T-helper 9 cell (primary cell): ENCODE results near the gene RAB26.
"Not testable (repeated sequence)": the region's sequence is repeated elsewhere in the genome, so short reads cannot be mapped to it uniquely, and the experiment has no call there.

ENCODE experiments used
- DNase-seq: peaks from one replicate; pipeline ENCODE4 v3.0.0-alpha.2; 2020
- total RNA-seq, 2 donors: gene quantifications; one replicate each; lab custom pipeline; 2026; lab: John Stamatoyannopoulos, UW

Gene RAB26, protein sequence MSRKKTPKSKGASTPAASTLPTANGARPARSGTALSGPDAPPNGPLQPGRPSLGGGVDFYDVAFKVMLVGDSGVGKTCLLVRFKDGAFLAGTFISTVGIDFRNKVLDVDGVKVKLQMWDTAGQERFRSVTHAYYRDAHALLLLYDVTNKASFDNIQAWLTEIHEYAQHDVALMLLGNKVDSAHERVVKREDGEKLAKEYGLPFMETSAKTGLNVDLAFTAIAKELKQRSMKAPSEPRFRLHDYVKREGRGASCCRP
- total RNA-seq = 0 to 0.07 reads per million in 2 donors

DNA sequence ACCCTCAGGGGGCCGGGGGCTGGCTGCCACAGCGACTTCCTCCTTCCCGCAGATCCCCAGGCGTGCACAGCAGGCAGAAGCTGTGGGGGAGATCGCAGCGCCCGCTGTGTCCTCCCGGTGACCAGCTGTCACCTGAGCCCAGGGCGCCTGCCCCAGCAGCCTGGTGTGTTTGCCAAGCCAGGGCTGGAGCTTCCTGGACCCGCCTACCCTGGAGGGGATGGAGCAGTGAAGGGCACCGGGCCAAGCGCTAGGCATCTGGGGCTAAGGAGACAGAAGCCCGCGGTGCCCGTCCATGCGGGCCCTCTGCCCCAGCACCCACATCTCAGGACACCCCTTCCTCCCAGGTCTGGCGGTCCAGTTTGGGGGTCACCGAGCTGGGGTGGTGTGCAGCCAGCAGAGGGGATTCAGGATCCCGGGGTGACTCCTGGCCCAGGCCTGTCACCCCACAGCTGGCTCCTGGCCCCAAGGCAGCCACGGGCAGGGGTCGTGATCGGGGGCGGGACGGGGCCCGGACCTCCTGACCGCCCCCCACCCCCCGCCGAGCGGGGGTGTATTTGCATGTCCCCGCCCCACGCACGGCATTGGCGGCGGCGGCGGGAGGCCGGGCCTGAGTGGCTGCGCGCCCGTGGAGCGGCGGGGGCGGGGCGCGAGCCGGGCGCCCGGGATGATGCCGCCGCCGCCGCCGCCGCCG is at the start of gene RAB26:
Gene RAB26 (plus strand): TSS at position 645 of the 691 bp plus-strand sequence. CDS start 159 bp downstream, outside the sequence.
- peak; percentile 51 for DNase-seq

DNA sequence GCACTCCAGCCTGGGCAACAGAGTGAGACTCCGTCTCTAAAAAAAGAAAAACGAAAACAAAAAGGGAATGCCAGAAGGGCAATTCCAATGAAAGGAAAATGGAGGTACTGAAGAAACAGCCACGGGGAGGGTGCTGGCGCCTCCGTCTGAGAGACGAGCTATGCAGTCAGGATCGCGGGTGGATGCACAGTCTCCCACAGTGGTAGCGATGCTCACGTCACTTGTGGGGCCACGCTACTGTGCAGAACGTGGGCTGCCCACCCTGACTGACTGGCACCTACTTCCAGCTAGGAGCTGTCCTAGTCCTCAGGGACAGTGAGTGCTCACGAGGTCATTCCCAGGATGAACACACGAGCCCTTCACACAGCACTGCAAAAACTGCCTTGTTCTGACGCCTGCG is 46.8 kb upstream of the RAB26 start:
- not testable (repeated sequence) for DNase-seq

DNA sequence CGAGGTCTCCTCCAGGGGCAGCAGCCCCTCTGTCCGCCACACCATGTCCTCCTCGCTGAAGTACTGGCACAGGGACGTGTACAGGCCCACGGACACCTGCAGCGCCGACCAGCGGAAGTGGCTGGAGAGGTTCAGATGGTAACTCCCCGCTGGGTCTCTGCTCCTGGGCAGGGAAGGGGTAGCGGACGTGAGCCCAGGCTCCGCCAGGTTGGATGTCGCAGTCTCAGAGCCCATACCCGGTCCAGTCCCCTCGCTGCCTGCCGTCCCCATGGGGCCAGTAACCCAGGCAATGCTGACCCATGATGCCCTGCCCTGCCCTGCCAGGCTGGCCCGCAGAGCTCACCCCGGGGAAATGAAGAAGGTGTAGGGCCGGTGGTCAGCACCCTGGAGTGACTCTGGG is 46.0 kb upstream of the RAB26 start:
- DNase-seq = no peak

DNA sequence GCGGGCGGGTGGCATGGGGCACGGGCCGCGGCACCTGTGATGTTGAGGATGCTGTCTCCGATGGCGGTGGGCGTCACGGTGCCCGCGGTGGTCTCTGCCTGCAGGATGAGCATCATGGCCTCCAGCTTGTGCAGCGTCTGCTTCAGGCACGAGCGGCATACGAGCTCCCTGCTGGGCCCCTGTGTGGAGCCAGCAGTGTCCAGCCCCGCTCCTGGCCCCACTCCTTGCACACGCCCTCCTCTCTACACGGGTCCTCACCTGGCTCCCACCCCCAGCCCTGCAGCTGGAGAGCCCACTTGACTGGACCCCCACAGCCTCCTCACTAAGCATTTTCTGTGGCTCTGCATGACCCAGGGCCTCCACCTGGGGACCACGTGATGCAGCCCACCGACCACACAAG is 44.0 kb upstream of the RAB26 start:
- not testable (repeated sequence) for DNase-seq

DNA sequence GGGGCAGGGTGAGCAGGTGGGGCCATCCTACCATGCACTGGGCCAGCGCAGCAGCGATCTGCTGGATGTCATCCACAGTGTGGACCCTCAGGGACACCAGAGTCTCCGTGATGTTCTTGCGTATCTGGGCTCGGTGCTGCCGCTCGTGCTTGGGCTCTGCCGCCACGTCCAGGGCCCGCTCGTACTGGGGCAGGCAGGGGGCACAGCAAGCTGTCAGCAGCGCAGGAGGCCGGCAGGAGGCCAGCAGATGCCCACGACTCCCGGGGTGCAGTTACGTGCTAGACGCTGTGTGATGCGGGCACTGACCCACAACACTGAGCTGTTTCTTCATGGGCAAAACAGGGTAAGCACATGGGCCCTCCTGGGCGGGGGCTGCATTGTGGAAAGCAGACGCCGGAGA is 43.1 kb upstream of the RAB26 start:
- DNase-seq = not testable (repeated sequence)

DNA sequence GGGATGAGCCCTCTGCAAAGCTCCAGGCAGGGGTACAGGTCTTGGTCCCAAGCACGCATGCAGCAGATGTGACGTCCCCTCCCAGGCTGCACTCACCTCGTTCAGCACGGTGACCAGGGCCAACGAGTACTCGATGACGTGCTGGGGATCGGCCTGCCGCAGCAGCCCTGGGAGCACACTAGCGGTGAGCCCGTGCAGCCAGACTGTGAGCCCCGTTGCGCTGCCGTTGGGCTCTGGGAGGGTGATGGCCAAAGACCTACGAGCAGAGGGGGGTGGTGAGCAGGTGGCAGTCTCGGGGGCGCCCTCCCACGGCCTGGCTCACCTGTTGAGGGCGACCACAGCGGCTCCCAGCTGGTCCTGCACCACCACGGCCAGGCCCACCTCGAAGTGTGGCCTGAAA is 42.7 kb upstream of the RAB26 start:
- DNase-seq = not testable (repeated sequence)

DNA sequence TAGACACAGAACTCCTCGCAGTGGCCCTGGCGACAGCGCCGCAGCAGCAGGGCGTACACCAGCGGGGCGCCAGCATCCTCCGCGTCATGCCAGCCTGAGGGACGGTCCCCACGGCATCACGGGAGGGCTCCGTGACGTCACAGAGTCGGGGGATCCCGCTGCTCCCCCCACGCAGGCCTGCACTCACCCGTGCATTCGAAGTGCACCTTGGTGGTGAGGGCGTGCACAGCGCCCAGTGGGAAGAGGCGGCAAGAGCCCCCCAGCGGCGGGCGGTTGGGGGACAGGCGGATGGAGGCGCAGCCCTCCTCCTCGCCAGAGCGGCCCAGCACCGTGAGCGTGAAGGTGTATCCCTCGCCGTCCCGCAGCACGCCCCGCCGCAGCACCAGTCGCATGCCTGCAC is 42.2 kb upstream of the RAB26 start:
- not testable (repeated sequence) for DNase-seq

DNA sequence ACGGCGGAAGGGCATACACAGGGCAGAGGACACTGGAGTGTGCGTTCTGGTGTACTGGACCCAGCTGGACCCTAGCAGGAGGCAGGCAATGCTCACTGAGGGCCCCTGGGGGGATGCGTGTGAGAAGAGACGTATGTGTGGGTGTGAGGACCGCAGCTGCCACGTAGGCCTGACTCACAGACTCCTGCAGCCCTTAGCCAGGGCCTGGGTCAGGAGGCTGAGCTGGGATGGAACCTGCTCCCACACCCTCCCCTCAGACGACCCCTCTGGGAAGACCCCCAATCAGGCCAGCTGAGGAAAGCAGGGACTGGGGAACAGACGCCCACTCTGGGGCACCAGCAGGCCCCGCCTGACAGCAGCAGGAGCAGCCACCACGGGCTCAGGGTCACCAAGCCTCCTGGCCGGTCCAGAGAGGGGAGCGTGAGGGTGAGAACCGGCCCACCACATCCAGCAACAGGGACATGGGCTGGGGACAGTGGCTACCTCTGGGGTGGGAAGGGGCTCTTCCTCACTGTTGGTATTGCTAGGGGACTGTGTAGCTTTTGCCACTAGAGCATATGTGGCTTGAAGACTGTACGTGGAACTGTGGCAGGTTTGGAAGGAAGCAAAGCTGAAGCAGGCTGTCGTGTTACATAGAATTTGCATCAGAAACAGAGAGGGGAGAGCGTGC is 41.2 kb upstream of the RAB26 start:
- DNase-seq = not testable (repeated sequence)

DNA sequence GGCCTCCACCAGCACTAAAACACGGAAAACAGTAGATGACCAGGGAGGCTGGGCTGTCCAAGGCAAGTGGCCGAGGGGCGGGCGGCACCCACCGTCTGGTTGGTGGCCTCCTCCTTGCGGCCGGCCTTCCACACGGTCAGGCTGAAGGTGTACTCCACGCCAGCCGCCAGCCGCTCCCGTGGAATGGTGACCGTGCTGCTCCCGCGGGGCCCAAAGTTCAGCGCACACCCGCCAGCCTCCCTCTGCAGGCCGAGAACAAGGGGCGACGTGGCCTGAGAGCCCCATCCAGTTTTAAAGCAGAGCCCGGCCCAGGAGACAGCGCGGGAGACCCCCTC is 40.7 kb upstream of the RAB26 start:
- DNase-seq = not testable (repeated sequence)

DNA sequence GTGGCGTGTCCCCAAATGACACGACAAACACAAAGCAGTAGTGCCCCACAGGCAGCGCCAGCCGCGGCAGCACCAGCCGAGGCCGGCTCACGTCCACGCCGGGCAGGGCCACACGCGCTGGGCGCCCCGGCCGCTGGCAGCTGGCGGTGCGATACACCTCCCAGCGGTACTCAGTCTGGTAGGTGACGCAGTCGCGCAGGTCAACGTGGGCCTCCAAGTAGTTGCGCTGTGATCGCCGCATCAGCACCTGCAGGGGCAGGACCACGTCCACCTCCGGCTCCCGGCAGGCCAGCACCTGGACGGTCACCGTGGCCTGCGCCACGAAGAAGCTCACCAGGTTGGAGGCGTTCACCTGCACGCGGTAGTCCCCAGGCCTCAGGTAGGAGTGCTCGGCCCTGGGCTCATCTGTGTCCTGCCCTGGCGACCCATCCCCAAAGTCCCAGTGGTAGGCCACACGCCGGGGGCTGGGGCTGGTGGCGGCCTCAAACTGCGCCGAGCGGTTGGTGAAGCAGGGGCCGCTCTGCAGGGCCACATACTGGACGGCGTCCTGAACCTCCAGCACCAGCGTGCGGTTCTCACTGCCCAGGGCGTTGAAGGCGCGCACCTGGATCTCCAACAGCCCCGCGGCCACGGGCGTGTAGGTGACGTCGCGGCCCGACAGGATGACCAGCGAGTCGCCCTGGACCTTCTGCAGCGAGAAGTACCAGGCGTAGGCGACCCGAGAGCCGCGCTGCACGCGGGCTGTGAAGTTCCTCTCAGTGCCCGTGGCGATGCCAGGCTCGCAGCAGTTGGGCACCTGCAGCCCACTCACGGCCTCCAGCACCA is 39.8 kb upstream of the RAB26 start:
- not testable (repeated sequence) for DNase-seq

DNA sequence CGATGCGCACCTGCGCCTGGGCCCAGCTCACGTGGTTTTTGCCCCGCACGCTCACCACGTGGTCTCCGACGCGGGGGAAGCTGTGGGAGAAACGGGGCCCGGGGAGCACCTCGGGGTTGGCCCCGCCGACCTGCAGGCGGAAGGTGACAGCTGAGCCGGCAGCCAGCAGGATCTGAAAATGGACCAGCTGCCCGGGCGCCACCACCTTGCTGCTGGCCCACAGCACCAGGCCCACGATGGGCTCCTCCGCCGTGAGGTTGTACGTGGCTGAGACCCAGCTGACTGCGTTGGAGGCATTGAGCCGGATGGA is 39.2 kb upstream of the RAB26 start:
- not testable (repeated sequence) for DNase-seq

DNA sequence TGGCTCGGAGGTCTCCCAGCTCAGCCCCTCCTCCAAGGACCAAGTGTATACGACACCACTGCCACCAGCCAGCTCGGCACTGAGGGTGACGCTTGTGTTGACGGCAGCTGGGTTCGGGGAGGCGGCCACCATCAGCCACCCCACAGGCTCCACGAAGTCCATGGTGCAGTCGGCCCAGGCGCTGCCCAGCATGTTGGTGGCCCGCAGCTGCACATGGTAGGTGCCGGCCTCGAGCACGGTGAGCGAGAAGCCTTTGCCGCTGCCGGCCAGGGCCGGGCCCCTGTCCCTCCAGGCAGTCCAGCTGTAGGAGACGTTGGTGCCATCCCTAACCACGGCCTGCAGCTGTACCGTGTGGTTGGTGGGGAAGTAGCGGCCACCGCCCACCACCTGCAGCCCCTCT is 38.6 kb upstream of the RAB26 start:
- DNase-seq = not testable (repeated sequence)

DNA sequence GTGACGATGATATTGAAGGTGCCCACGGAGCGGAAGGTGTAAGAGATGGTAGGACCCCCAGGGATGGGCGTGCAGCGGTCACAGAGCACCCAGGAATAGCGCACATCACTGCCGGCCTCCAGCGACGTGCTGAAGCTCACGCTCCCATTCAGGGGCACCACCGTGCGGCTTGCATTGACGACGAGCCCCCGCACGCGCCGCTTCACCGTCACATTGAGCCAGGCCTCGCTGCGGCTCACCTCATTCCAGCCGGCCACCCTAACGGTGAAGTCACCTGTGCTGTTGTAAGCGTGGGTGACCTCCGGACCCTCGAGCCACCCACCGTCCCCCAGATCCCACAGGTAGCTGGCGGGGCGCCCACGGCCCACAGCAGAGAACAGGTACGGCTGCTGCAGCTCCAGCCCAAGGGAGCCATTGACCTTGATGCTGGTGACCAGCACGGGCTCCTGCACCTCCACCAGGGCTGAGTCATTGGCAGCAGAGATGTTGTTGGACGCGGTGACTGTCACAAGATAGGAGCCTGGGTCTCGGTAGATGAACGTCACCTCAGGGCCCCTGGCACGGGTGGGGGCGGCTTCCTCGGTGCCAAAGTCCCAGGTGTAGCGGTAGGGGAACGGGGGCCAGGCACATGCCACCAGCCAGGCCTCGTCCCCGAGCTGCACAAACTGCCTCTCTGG is 38.0 kb upstream of the RAB26 start:
- DNase-seq = not testable (repeated sequence)

DNA sequence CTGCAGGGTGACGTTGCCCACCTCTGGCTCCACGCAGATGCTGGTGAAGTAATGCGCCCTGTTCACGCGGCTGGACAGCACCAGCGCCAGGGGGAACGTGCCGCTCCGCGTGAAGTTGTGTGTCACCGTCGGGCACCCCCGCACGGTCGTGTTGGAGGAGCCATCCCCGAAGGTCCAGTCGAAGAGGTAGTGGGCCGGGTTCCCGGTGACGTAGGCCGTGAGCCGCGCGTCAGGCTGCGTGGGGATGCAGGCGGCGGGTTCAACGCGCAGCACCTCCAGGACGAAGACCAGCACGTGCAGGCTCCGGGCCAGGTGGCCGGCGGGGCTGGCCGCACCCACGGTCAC is 37.4 kb upstream of the RAB26 start:
- not testable (repeated sequence) for DNase-seq

DNA sequence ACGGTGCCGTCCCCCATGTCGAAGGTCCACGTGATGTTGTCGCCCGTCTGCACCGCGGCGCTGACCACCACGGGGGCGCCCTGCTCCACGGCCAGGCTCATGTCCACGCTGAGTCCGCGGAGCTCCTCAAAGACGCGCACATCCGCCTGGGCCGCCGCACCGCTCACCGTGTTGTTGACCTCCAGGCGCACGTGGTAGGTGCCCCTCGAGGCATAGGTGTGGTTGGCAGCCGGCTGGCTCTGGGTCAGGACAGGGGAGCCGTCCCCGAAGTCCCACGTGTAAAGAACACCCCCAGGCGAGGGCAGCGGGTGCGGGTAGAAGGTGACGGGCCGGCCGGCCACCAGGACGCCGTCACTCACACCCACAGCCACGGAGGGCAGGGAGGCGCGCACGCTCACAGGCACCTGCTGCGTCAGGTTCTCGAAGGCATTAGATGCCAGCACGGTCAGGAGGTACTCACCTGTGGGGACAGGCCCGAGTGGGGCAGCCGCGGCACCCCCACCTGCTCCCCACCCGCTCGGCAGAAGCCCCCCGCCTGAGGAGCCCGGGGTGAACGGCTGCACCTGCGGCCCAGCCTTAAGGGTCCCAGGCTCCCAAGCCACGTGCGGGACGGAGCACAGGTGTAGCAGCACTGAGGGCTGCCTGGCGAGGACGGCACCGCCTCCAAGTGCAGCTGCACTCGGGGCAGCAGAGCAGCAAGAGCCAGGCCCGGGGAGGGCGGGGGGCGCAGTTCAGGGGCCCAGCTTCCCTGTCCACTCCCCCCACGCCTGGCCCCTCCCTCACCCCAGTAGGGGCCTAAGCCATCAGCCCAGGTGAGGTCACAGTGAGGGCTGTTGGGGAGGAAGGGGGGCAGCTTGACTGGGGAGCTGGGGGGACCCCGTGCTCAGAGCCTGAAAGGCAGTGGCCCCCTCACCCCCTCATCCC is 36.8 kb upstream of the RAB26 start:
- DNase-seq = not testable (repeated sequence)

DNA sequence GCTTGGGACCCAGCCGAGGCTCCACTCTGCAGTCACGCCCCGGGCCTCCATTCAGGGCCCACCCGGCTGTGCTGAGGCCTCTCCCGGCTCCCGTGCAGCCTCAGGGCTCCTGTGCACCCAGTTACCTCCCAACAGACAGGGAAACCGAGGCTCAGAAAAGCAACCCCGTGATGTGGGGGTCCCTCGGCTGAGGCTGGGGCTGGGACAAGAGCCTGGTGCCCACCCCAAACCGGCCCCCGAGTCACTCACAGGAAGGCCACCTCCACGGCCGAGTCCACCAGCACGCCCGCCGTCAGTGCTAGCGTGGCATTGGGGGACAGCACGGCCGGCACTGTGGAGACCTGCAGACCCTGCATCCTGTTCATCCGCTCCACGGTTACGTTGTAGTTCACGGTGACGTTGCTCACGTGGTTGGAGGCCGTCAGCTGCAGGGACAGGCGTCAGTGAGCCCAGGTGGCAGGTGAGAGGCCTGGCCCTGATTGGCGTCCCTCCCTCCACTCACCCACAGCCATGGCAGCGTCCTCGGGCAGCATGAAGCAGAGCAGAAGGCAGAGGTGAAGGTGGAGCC is 35.8 kb upstream of the RAB26 start:
- DNase-seq = not testable (repeated sequence)

DNA sequence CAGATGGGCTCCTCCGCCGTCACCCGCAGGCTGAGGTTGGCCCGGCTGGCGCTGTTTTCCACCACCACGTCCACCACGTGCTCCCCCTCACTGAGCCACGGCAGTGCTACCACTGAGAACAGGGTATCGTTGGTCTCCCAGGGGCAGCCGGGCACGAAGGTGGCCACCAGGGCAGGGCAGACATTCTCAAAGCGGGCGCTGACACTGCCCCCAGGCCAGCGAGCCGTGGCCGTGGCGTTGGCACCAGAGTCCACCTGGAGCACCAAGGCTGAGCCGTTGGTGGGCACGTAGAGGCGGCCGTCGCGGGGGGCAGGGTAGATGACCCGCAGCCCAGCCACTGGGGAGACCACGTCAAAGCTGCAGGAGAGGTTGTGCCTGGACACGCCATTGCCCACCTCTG is 34.2 kb upstream of the RAB26 start:
- DNase-seq = not testable (repeated sequence)

DNA sequence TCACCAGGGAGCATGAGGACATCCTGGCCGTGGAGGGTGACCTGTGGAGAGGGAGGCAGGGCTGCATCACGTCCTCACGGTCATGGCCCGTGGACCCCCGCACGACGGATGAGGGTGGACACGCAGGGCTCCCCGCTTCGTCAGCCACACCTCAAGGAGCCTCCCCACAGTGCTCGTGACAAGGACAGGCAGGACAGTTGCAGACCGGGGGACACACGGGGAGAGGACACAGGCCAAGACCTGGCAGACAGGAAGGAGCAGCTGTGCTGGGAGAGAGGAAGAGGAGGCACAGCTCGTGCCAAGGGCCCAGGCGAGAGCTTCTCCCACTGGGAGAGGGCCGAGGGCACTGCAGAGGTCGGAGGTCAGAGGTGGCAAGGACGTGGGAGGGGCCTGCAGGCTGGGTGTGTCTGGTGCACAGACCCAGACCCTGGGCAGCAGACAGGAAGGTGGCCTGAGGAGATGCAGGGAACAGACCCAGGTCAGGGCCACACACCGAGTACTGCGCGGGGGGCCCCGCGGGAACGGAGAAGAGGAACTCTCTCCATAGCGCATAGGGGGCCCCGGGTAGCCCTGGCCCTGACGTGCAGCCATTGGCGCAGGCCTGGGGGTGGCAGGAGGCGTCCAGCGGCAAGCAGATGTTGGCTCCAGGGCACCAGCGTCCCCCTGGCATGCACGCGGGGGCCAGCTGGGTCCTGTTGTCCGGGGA is 33.4 kb upstream of the RAB26 start:
- not testable (repeated sequence) for DNase-seq

DNA sequence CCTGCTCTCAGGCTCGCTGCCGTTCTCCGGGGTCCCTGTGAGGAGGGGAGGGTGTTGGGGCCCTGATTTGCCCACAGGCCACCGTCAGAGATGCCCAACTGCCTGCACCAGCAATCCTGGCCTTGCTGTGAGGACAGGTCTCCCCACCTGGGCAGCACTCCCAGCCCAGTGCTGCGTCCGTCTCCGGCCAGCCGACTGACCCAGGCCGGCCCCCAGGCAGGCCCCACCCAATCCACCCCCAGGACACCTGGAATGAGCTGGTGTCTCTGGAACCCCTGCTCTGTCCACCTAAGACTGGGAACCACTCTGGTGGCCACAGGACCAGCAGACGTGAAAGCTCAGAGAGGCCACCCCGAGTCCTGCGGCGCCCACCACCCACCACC is 32.8 kb upstream of the RAB26 start:
- no peak for DNase-seq

DNA sequence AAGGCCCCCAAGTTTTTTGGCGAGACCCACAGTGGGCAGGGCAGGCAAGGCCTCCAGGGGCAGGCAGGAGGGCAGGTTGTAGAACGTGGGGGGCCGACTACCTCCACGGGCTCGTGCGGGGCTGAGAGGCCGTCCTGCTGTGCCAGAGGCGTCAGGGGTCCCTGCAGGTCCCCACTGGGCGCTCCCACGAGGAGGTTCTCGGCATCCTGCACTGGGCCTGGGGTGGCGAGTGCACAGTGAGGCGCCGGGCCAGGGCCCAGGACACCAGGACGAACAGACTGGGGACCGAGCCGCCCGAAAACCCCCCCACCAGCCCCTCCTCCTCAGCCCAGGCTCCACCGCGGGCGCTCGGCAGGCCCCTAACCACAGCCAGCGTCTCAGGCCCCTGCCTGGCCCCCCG is 32.0 kb upstream of the RAB26 start:
- not testable (repeated sequence) for DNase-seq

DNA sequence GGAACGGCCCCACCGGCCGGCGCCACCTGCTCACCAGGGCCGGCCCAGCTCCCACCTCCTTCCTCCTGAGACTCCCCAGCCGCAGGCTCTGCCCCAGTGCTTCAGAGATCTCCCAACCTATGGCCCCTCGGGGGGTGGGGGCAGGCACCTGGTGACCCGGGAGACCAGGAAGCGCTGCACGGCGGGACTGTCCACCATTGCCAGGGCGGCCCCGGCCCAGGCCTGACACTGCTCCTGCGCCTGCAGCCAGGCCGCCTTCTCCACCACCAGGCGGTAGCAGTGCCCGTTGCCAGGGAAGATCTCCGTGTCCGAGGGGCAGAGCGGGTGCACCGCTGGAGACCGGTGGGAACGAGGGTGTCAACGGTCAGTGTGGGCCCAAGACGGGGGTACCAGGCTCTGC is 31.1 kb upstream of the RAB26 start:
- not testable (repeated sequence) for DNase-seq
